ENCODE results near the gene GALT.
A peak's percentile ranks its signal among the peaks of the same experiment; 100 is the strongest.
"Not testable (repeated sequence)": the region's sequence is repeated elsewhere in the genome, so short reads cannot be mapped to it uniquely, and the experiment has no call there.

The GALT gene

GRCh38 chr9:34627716-34628655 lies 18.5 kb upstream of the GALT start:
- DNase-seq (ENCODE audit: low read depth) = no peak

GRCh38 chr9:34628656-34629490 lies 17.6 kb upstream of the GALT start, which contains the start of gene ARID3C:
ARID3C (minus strand) TSS chr9:34629066; CDS start chr9:34628014, 1,052 bp downstream.
- no peak for DNase-seq (ENCODE audit: low read depth)

DNA sequence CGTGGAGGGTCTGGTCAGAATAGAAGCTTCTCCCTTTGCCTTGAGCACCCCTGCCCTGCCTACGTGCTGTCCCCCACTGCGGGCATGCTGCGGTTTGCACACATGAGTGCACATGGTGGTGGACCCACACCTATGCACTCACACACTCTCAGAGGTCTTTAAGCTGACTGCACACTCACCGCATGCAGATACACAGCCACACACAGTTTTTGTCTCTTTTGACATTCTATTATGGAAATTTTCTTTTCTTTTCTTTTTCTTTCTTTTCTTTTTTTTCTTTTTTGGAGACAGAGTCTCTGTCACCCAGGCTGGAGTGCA lies 17.0 kb upstream of the GALT start:
- DNase-seq (ENCODE audit: low read depth) = no peak

DNA sequence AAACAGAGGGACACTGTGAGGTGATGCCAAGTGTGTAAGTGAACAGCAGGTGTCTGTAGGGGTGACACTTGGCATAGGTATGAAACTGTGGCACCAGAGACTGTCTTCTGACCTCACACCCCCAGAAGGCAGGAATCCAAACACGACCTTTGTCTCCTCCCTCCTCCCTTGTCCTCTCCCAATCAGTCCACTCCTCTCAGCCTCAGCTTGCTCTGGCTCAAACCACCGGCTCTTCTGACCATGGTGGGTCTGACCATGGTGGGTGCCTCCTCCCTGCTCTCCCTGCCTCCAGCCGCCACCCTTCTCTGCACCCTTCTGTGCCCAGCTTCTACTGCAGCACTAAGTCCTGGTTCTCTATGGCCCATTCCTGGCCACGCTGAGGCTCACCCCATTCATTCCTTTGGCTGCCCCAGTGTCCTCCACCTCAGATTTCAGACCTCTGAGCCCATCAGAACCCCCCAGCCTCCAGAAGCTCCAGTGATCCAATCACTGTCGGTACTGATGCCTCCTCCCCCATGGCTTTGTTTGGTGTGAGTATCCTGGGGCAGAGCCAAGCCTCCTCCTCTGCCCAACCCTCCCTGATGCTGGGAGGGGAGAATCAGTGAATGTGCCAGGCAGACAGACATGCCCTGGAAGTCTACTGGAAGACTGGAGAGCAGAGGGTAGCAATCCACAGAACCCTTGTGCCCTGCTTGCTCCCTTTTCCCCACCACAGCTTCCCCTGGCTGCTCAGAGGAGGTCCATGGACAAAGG lies 15.9 kb upstream of the GALT start:
- DNase-seq (ENCODE audit: low read depth) = no peak

DNA sequence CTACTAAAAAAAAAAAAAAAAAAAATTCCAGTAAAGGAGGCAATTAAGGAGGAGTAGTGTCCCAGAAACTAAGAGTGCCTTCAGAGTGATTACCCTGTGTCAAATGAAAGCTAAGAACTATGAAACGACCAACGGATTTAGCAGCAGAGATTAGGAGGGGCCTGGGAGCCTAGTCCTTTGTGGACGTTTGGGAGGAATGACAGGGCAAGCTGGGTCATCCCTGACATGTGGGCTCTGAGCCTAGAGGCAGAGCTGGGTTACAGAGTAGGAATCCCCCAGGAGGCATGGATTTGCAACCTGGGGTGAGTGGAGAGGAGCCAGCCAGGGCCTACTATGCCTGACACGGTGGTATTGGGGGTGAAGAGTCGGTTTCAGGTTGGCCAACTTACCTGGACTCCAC lies 13.3 kb upstream of the GALT start:
- no peak for DNase-seq (ENCODE audit: low read depth)

DNA sequence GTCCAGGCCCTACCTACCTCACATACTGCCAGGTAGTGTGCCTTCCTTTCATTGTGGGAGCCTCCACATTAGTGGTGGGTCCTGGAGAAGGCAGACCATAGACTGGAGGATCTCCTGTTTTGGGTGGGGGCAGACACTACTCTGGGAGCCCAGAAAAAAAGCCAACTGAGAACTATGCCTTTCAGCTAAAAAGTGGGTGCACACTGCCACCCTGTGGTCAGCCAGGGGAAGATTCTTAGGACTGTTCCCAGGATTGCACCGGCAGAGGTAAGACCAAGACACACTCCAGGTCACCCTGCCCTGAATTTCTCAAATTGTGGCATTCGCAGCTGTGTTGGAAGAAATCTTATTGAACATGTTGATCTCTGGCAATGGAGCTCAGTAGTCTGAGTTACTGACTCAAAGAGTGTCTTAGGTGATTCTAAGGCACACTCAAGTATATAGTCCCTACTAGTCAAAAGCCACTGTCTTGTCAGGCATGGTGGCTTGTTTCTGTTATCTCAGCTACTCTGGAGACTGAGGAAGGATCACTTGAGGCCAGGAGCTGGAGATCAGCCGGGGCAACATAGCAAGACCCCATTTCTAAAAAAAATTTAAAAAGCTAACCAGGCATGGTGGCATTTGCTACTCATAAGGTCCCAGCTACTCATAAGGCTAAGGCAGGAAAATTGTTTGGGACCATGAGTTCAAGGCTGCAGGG lies 12.5 kb upstream of the GALT start:
- DNase-seq (ENCODE audit: low read depth) = no peak

DNA sequence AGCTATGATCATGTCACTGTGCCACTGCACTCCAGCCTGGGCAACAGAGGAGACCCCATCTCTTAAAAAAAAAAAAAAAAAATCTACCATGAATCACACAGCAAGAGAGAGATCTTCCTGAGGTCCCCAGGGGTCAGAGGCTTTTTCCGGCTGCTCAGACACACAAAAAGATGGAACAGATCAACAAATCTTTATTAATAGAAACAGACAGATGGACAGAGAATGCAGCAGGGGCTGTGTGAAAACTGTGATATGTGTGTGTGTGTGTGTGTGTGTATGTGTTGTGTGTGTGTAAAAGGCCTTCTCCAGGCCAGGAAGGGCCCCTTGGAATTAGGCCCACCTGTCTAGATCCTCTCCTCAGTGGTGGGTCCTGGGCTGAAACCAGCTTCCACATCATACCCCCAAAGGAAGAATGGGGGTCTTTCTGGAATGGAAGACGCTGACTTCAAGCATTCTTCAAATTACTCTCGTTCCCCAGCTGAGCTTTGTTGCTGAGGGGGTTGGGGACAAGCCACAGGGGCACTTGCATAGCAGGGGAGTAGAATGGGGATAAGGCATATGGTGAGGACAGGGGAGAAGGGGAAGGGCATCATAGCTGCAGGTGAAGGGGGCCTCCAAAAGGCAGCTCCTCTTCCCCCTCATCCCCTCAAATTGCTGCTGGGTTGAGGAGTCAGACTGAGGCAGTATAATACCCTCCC lies 11.8 kb upstream of the GALT start:
- DNase-seq (ENCODE audit: low read depth) = no peak

GRCh38 chr9:34635556-34635955 lies 10.9 kb upstream of the GALT start:
- DNase-seq (ENCODE audit: low read depth) = no peak

- no peak for DNase-seq (ENCODE audit: low read depth)
These were observed 9.6 kb upstream of the GALT start for GRCh38 chr9:34636791-34637355.

DNA sequence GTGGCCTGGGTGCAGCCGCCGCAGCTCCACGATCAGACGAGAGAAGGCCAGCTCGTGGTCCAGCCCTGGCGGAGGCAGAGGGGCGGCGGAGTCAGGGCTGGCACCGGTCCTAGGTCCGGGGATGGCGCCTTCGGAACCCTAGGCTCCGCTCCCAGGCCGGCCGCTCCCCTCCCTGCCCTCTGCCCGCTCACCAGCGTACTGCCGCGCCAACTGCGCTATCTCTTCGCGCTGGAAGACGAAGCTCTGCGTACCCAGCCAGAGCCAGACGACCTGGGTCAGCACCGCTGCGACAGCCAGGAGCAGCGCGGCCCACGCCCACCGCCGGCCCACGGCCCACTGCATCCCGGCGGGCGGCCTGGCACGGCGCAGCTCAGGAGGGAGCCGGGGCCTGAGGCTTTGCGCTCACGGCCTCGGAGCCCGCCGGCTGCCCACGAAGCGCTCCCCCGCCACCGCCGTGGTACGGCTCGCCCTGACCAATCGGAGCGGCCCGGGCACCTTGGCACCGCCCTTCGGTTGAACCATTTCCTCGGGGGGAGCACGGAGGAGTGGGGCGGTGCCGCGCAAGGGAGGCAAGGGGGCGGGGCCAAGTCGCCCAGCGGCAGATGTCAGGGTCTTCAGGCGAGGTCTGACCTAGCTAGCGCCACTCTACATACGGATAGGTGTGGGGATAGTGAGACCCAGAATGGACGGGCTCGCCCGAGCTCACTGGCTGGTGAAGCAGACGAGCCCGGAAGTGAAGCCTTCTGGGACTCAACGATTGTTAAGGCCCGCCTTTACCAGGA lies 8.9 kb upstream of the GALT start, which contains the start of gene SIGMAR1:
SIGMAR1 (minus strand) TSS at position 432 of the 782 bp plus-strand sequence; CDS start at position 342, 90 bp downstream.
- peak; percentile 58 for DNase-seq (ENCODE audit: low read depth)

DNA sequence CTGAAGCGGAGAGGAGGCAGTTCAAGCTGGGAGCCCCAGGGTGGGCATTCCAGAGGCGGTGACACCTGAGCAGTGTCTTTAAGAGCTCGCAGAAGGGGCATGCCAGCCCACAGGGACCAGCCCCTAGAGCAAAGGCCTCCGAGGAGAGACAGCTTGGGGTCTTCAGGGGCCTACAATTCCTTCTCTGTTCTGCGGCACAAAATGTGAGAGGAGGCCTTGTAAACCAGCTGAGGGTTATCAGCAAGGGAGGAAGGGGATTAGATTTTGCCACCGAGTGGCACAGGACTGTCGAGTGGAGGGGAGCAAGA lies 8.4 kb upstream of the GALT start:
- no peak for DNase-seq (ENCODE audit: low read depth)

GRCh38 chr9:34639322-34639721 lies 7.2 kb upstream of the GALT start:
- not testable (repeated sequence) for DNase-seq (ENCODE audit: low read depth)

- DNase-seq (ENCODE audit: low read depth) = no peak
These were observed 3.8 kb upstream of the GALT start for GRCh38 chr9:34642679-34643078.

DNA sequence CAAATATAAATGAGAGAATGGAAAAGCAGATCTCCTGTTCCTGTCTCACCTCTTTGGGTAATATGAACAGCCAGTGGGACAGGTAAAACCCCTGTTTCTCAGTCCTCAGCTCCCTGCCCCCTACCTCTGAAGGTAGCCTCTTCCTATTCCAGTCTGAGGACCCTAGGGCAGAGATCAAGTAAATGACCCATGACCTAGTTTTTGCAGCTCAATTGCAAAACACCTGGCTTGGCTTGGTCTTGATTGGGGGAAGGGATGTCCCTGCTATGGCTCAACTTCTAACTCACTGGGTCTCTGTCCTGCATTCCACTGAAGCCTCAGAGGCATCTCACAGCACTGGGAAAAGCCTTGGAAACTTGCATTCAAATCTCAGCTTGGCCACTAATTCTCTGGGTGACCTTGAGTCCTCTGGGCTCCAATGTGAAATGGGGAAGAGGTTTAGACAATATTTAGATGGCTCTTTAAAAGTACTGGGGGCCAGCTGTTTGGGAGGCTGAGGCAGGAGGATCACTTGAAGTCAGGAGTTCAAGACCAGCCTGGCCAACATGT lies 1.6 kb upstream of the GALT start:
- no peak for DNase-seq (ENCODE audit: low read depth)

DNA sequence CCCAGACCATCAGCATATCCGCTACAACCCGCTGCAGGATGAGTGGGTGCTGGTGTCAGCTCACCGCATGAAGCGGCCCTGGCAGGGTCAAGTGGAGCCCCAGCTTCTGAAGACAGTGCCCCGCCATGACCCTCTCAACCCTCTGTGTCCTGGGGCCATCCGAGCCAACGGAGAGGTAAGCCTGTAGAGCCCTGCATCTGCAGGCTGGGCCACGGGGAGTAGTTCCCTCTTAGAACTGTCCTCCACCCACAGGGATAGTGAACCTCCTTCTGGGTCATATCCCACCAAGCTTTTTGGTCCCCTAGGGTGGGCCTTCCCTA lies 569 bp downstream of the GALT start:
- DNase-seq (ENCODE audit: low read depth) = no peak

DNA sequence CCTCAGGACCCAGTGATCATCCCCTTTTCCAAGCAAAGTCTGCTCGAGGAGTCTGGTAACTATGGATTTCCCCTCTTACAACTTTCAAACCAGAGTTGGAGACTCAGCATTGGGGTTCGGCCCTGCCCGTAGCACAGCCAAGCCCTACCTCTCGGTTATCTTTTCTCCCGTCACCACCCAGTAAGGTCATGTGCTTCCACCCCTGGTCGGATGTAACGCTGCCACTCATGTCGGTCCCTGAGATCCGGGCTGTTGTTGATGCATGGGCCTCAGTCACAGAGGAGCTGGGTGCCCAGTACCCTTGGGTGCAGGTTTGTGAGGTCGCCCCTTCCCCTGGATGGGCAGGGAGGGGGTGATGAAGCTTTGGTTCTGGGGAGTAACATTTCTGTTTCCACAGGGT lies 1.2 kb downstream of the GALT start:
- no peak for DNase-seq (ENCODE audit: low read depth)

- no peak for DNase-seq (ENCODE audit: low read depth)
These were observed 2.2 kb downstream of the GALT start for GRCh38 chr9:34648673-34649072.

DNA sequence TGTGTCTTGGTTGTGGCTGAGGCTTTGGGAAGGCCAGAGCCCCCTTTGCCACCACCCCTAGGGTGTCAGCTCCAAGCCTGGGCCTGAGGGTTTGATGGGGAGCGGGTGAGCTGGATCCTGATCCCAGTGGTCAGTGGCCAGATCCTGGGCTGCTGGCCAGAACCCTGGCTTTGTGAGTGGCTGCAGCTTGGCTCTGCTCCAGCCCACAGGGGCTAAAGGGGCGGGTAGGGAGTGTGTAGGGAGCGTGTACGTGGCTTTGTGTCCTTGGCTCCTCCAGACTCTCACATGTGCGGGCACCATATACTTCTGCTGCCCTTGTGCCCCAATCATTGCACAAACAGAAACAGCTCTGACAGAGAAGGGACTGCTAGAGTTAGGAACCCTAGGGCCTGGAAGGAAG lies 4.3 kb downstream of the GALT start:
- no peak for DNase-seq (ENCODE audit: low read depth)

DNA sequence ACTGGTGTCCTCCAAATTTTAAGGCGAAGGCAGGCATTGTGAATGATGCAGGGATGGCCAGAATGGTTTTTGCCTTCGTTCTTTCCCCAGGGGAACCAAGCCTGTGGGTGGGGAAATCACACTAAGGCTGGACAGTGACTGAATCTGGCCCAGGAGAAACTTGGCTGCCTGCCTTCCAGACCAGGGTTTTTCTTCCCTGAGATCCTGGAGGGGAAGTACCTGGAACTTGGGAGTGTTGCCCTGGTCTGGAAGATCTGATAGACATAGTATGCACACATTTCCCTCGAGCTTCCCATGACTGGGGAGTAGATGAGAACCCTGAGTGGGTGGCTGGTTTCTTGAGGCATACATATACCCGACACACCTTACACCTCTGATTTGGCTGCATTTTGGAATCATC lies 4.8 kb downstream of the GALT start:
- DNase-seq (ENCODE audit: low read depth) = no peak
